HG03039 (cell line): ENCODE measurements around the gene CALD1.

Source experiments
- ATAC-seq: cut with Tn5 transposase; IDR thresholded peaks from one replicate; pipeline ENCODE4 v1.9.1; 2021; ENCODE audit warnings: mild to moderate bottlenecking, moderate library complexity; ENCODE audit not compliant: unreplicated experiment

CALD1 gene

DNA sequence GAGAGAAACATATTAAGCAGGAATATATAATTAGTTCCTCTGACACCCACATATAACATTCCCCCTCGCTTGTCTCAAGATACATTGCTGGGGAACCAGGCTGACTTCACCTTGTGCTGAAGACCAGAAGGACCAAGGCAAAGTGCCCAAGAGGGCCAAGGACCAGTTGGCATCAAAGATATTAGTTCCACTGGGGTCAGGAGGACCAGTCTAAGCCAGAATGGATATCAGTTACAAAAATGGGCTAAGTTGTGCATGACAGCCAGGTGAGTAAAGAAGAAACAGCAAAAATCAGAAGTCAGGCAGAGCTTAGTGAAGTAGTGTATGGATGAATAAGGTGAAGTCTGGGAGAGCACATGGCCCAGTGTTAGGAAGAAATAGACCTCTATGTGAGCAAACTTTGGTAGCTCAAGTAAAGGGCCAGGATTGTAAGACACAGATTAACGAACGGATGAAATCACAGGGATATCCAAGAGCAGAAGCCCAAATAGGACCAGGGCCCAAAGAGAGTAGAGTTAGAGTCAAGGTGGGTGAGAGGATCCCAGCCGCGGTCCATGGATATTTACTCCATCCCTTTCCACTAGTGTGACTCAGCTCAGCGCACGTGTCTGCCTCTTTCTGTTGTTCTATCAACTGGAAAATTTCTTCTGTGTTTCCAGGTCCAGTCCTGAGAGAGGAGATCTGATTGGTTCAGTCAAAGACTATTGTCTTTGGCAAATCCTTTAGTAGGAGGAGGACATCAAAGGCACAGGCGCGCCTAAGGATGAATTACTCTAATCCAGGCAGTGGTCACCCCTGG lies 5.0 kb downstream of the CALD1 start:
- ATAC-seq = no peak

DNA sequence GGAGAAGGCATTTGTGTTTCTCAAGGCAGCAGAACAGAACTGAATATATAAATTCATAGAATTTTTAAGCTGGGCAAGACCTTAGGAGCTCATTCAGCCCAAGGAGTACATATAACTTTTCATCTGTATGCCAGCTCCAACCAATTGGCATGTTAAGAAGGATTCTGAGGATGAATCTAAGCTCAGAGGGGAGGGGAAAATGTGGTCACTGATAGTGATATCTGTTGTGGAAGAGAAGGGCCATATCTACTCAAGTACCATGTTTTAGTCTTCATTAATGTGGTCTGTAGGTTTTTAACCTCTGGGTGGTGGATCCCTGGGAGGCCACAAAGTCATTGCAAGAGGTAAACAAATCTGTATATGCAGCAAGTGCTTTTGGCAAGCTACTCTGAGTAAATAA lies 6.4 kb downstream of the CALD1 start:
- no peak for ATAC-seq

DNA sequence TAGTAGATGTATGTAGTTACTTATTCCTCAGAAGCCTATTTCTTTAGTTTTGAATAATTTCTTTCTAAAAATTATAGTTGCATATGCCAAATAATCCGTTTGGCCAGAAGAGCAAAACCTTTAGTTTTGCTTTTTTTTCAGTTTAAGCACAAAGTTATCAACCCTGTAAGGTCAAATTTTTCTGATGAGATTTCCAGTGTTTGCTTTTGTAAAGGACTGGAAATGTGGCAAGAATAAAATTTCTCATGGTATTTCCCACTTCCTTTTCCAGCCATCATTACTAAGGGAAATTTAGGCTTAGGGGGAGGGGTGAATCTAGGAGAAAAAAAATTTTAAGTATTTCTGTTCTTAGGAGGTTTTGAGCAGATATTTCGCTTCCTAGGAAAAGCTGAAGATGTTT lies 7.6 kb downstream of the CALD1 start:
- ATAC-seq = no peak

DNA sequence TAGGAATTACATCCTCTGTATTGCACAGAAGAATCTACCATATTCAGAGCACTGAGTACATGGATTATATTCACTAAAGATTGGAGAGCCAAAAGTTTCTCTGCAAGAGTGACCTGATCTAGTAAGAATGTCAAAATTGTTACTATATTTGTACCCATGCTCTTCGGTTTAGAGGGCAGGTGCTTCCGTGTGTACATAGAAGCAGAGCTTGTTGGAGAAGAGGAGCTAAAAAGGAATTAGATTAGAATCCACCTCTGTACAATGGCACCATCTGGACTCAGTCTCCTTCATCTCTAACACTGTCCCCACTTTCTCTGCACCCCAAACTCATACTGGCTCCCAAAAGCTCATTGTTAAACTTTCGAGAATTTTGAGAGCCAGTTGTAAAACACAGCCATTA lies 8.3 kb downstream of the CALD1 start:
- ATAC-seq = no peak

DNA sequence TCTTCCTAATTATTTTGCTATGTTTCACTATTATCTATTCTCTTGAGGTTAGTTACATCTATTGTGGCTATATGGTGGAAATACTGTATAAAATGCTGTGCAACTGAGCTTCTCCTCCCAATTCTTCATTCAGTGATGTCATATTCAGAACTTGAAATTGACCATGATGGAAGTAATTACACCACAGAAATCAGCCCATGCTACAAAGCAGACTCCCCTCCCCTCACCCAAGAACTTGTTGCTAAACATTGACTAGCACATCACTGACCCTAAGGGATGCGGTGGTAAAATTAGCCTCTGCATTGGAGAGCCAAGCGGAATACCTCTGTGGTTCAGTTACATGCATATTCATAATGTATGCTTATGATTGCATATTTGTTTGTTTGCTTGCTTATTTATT lies 8.8 kb downstream of the CALD1 start:
- no peak for ATAC-seq

DNA sequence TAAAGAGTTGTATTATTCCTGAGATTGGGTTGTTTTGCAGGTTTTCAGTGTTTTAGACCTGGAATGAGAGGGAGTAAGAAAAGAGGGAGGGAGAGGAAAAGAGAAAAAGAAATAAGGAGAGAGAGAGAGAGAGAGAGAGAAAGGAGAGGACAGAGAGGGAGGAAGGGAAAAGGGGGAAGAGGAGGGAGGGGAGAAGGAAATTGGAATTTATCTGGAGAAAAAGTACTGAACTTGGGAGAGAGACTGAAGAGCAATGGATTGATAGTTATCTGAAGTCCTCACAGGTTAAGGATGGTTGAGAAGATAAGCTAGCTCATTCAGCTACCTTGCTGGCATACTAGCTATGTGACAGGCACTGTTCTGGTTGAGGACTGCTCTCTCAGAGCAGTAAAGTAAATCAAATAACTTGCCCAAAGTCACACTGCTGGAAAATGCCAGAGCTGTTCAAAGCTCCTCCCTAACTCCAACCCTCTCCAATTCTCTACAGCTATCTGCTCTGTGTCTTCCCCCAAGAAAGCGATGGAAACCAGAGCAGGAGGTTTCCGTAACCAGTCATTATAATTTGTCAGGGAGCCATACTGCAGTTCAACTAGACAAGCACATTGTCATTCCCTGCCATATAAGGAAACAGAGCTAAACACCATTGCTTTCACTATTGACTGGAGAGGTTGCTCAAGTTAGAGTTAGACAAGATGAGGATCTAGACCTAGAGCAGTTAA lies 10.7 kb downstream of the CALD1 start:
- no peak for ATAC-seq

DNA sequence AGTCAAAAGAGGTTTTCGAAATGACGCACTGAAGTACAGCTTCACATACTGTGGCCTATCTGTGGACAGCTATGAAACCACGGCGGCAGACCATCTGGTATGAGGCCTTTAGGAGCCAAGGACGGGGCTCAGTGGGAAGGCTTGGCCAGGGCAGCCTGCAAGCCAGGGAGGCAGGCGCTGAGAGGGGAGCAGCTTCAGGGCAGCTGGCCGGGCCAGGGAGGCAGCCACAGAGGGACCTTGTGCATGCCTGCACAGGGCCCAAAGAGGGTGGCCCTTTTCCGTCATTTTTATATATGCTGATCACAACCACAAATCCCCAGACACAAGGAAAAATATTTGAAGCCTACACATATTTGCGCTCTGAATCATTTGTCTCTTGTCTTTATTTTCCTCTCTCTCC lies 13.5 kb downstream of the CALD1 start:
- no peak for ATAC-seq

DNA sequence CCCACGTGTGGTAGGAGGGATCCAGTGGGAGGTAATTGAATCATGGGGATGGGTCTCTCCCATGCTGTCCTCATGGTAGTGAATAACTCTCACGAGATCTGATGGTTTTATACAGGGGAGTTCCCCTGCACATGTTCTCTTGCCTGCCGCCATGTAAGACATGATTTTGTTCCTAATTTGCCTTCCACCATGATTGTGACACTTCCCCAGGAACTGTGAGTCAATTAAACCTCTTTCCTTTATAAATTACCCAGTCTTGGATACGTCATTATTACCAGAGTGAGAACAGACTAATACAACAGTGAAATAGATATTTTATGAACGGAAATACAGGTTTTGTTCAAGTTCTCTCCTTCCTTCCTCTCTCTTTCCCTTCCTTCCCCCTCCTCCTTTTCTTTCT lies 15.8 kb downstream of the CALD1 start:
- no peak for ATAC-seq

DNA sequence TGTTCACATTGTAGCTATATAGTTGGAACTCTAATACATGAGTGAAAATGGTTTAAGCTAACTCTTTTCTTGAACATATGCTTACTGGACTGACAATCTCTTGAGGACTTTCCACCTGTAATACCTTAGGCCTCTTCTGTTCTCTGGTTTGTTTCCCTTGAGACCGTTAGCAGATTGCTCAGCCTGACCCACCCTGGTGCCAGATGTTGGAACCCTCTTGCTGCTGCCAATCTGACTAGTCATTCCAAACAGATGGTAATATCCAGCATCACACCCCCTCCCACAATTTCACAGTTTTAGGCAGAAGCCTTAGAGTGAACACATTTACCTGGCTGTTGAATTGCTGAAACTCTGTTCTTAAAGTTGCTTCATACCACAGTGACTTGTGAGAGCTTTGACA lies 18.7 kb downstream of the CALD1 start:
- no peak for ATAC-seq

DNA sequence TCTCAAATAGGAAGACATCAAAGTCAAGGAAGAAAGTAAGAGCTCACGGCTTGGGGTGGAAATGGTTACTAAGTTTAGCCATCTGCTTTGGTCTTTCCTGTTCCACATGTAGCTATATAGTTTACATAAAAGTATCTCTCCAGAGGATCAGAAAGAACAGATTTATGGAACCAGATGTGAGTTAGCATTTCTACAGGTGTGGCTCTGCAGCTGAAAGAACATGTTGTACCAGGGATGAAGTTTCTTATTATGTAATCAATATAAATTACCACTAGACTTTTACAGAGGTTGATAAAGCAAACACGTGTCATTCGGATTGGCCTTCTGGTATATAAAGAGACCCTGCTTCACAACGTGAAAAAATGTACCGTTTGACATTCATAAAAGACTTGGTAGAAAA lies 19.9 kb downstream of the CALD1 start:
- no peak for ATAC-seq

DNA sequence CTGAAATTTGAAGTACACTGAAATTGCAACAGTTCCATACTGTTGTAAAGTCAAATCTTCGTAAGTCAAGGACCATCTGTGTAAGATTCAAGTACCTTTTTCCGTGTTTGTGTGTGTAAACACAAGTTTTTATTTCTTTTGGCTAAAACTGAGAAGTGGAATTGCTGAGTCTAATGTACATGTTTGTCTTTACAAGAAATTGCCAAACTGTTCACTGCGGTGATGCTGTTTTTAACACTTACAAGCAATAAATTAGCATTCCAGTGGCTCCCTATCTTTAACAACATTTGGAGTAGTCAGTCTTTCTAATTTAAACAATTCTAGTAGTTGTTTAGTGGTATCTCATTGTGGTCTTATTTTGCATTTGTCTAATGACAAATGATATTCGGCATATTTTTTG lies 23.3 kb downstream of the CALD1 start:
- ATAC-seq = no peak

DNA sequence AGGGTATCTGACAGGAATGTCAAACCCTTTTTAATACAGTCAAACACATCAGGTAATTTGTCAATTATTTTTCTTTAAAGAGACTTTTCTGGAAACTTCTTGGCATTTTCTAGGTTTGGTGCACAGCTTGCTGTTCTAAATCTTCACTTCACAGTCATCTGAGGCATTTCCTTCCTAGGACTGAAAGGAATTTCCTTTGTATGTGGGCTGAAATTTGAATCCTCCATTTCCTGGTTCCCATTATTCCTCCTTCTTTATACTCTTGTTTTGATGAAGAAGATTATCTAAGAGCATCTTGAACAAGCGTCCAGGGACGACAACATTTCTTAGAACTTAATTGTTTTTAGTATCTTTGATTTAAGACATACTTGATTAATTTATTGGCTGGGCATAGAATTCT lies 24.9 kb downstream of the CALD1 start:
- ATAC-seq = no peak

DNA sequence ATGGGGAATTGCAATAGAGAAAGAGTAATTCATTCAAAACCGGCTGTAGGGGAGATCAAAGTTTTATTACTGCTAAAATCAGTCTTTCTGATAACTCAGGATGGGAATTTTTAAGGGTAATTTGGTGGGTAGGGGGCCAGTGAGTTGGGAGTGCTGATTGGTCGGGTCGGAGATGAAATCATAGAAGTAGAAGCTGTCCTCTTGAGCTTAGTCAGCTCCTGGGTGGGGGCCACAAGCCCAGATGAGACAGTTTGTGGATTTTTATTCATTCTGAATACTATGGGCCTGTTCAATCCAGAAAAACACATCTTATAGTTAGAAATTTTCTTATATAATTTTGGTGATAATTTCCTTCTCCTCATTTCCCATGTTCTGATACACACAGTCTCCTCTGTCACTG lies 25.4 kb downstream of the CALD1 start:
- ATAC-seq = no peak

DNA sequence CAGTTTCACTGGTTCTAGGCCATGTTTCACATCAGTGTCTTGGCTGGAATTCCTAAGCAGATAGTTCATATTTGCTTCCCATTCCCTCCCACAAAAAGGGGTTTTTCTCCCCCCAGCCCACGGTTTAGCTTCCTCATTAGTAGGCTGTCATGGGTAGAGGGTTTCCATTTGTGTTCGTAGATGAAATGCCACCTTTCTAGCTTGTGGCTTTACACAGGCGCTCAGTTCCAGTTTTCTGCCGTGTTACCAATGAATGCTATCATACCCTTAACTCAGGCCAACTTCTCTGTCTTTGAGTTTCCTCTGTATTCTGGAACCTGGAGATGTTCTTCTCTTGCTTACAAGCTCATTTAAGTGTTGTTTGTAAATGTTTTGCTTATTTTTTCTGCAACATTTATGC lies 26.8 kb downstream of the CALD1 start:
- no peak for ATAC-seq

DNA sequence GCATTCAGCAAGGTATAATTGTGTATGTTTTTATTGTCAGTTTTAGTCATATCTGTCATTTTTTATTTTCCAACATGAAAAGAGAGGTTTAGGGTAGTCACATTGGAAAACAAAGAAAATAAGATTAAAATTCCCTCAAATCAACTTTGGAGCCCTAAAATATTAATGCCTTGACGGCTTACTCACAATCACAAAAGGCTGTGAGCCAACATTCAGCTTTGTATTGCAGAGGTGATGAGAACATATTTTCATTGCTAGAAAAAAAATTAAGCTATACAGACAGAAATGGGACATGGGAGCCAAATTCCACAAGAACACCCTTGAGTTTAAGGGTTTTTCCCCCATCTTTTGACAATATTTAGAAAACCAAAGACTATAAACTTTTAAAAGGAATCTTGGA lies 30.2 kb downstream of the CALD1 start:
- no peak for ATAC-seq

DNA sequence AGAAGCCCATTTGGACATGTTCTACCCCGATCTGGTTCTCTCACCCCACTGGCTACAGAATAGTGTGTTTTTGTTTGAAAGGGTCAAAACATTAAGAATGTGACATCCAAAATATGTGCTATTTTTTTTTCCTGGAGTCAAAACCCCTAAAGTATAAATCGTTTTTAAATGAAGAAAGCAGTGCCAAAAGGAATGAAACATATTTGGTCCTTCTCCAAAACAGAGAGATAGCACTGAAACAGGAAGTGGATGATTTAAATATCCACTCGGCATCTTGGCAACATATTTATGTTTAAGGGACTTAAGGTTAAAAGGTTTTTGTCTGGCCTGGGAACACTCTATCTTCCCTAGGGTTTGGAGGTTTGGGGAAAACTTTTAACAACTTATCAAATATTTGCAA lies 32.3 kb downstream of the CALD1 start:
- no peak for ATAC-seq

DNA sequence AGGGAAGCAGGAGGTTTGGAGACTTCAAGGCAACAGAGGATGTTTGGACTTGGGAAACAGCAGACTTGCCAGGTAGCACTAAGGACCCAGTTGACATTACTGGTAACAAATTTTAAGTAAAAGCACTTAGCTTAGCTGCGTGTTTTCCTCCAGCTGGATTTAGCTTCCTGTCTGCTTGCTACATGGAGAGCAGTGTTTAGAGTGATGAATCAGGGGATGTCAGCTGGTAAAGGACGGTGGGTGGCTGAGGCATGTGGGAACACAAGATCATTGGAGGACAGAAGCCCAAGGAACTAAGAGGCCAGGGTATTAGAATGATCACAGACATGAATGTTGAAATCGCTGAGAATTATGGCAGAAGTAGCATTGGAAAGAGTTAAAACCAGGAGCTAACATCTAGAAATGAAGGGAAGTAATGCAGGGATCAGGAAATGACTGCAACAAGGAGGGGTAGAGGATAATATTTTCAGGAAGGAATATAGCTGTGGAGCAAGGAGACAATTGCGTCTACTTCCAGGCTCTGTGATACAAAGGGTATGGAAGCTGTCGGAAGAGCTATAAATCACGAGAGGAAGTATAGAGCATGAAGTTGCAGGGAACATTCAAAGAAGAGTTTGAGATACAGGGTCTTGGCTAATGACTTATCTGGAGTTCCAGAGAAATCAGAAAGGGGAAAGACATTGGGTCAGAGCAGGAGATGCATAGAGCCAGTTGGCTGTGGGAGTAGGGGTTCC lies 34.4 kb downstream of the CALD1 start:
- ATAC-seq = no peak

DNA sequence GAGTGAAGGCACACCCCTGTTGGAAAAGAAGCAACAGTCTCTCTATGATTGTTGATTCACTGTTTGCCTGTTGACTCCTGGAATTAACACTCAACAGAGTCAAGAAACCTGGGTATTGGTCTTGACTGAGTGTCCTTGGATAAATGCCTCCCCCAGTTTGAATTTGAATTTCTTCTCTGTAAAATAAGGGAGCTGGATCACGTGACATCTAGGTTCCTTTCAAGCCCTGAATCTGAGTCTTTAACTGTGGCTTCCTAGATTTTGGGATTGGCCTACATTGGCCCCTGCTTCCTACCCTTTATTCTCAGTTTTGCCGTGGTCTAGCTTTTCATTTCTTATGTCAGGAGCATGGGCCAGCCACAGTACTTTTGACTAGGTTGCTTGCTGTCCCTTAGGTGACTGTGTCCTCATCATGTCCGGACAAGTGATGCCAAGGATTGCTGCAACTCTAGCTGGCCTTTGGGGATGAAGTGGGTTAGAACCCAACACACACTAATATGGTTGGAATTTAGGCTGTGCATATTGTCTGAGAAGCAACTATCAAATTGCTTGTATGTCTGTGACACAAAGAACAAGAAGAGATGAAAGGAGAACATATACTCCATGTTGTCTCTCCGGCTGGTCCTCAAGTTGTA lies 35.4 kb downstream of the CALD1 start:
- ATAC-seq = no peak

DNA sequence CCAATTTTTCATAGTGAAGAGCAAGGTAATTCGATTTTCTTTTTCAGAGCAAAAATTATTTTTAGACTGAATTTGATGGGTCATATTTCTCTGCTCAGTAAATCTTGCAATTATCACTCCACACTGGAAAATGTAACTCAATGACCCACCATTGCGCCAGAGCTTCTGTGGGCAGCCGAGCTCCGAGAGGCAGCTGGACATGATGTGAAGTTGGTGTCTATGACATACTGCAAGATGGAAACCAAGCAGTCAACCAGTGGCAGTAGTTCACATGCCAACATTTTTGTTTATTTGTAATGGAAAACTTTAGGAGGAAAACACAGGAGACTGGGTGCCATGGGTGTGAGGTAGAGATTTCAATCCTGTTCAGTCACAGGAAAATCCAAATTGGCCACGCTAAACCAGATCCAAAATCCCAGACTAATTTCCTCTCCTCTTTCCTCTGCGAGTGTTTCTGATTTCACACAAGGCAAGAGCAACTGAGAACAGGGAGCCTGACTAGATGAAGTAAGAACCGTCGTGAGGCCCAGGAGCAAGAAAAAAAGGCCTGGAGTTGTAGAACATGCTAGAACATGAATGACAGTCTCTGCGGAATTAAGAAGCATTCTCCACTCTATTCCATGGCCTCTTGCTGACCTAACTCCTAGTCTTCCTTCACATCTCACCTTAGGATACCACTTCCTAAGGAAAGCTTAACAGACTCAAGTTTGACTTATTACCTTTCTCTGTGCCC lies 39.3 kb downstream of the CALD1 start:
- ATAC-seq = no peak

DNA sequence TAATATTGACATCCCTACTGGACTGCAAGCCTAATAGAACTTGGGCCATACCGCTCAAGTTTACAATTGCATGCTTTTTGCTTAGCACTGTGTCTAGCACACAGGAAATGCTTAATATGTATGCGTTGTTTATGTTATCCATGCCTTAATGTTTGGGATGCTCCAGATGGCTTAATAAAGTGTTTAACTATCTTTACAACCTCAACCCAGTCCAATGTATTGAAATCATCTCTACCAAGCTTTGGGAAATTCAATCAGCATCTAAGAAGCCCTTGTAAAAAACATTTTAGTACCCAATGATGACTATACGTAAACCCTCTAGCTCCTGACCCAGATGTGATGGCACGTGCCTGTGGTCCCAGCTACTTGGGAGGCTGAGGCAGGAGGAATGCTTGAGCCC lies 40.0 kb downstream of the CALD1 start:
- no peak for ATAC-seq

DNA sequence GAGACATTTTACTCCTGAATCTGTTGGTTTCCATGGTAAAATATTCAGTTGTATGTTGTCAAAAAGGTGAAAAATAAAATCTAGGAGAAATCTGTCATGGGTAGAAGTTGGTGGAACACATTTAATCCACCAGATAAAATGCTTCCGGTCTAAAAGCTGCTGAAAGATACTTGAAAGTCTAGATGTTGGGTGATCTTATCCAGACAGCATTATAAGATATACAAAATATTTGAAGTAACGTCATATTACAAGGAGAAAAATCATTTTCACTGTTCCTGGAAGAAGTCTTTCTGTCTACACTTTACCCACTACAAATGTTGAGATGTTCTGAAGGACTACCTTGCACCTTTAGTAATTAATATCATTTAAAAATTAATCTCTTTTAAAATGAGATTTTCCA lies 40.9 kb downstream of the CALD1 start:
- no peak for ATAC-seq
